Mammary epithelial cell (primary cell): Measurements from ENCODE around the gene BARHL1.

Source experiments
- EZH2 ChIP-seq: IDR thresholded peaks from 2 replicates; pipeline ENCODE4 v1.6.1; 2012; ENCODE audit warnings: low read length, inconsistent platforms, borderline replicate concordance
- TF ChIP-seq, protein P1 (sequence below), 2 donors: IDR thresholded peaks in 1 of 2; conservative IDR thresholded peaks in 1 of 2; 2 replicates each; pipeline ENCODE4 v1.5.1; 2011 to 2012; ENCODE audit warnings: inconsistent platforms in 2 of 2, low read length in 2 of 2, mild to moderate bottlenecking in 2 of 2, control low read depth in 1 of 2, low read depth in 1 of 2; ENCODE audit not compliant: insufficient read depth in 1 of 2; ENCODE audit errors: extremely low read depth in 1 of 2

- TF ChIP-seq, protein P1, sequence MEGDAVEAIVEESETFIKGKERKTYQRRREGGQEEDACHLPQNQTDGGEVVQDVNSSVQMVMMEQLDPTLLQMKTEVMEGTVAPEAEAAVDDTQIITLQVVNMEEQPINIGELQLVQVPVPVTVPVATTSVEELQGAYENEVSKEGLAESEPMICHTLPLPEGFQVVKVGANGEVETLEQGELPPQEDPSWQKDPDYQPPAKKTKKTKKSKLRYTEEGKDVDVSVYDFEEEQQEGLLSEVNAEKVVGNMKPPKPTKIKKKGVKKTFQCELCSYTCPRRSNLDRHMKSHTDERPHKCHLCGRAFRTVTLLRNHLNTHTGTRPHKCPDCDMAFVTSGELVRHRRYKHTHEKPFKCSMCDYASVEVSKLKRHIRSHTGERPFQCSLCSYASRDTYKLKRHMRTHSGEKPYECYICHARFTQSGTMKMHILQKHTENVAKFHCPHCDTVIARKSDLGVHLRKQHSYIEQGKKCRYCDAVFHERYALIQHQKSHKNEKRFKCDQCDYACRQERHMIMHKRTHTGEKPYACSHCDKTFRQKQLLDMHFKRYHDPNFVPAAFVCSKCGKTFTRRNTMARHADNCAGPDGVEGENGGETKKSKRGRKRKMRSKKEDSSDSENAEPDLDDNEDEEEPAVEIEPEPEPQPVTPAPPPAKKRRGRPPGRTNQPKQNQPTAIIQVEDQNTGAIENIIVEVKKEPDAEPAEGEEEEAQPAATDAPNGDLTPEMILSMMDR (conservative IDR thresholded peaks at IDR 0.05 in 1 of 2, IDR thresholded peaks at IDR 0.05 in 1 of 2; ENCODE audit: extremely low read depth in 1 of 2, insufficient read depth in 1 of 2, low read depth in 1 of 2, low read length in 2 of 2) = no peak
- TF ChIP-seq EZH2 = no peak
Observed at GRCh38 chr9:132595319-132595718, 12.9 kb downstream of the BARHL1 start.
